ENCODE measurements around the gene ARHGAP15. TPM values are rescaled to one million over a fixed set of nuclear protein-coding genes. Genes with fewer than 3 reads are reported as not detected.

The ARHGAP15 gene
- total RNA-seq, 4 donors from 2014 or later = 3.4 to 9.3 (median 6.4) TPM

- Histone ChIP-seq H3K9me3 (no peaks in the 10 kb centered on the region), H3K27ac (no peak overlapping the region), H3K36me3 (no peaks in the 10 kb centered on the region), H3K27me3 (no peaks in the 10 kb centered on the region), H3K4me3 (no peak overlapping the region), H3K4me1 (no peaks in the 10 kb centered on the region)
- no peak for TF ChIP-seq POLR2AphosphoS5 (IDR thresholded peaks at IDR 0.05)
- no peak for TF ChIP-seq POLR2A (IDR thresholded peaks at IDR 0.05)
- no peak for TF ChIP-seq CTCF (IDR thresholded peaks at IDR 0.05)
- TF ChIP-seq EP300 (IDR thresholded peaks at IDR 0.05) = no peak
- ATAC-seq = no peak
- WGBS, 2 donors (ENCODE audit: low coverage in 1 of 2) = 69 to 92% methylated on average over 1 of the region's 1 CpG
Observed at GRCh38 chr2:143254110-143254509, 124.9 kb downstream of the ARHGAP15 start.

DNA sequence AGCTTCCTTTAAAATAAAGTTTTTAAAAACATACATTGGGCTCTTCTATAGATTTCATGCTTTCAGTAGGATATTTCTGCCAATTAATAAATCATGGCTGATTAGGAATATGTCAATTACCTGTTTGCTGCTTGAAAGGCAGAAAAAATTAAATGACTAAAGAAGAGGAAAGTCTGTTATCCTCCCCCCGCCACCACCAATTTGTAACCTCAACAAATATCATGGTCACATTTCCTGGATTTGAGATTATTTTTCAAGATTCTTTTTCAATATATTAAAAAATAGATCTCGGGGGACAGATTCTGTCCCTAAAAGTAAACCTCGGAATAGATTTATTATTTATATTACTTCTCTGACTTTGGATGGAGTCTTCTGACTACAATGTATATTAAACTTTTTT lies 125.9 kb downstream of the ARHGAP15 start:
- Histone ChIP-seq H3K9me3 (no peaks in the 10 kb centered on the region), H3K36me3 (no peaks in the 10 kb centered on the region), H3K4me3 (no peak overlapping the region), H3K27ac (no peak overlapping the region), H3K27me3 (no peaks in the 10 kb centered on the region), H3K4me1 (no peaks in the 10 kb centered on the region)
- no peak for ATAC-seq
- 76 to 92% methylated on average over 3 of the region's 3 CpGs for WGBS, 2 donors (ENCODE audit: low coverage in 1 of 2)
- TF ChIP-seq CTCF (IDR thresholded peaks at IDR 0.05) (no peak), POLR2A (IDR thresholded peaks at IDR 0.05) (no peak), POLR2AphosphoS5 (IDR thresholded peaks at IDR 0.05) (no peak), EP300 (IDR thresholded peaks at IDR 0.05) (no peak)

DNA sequence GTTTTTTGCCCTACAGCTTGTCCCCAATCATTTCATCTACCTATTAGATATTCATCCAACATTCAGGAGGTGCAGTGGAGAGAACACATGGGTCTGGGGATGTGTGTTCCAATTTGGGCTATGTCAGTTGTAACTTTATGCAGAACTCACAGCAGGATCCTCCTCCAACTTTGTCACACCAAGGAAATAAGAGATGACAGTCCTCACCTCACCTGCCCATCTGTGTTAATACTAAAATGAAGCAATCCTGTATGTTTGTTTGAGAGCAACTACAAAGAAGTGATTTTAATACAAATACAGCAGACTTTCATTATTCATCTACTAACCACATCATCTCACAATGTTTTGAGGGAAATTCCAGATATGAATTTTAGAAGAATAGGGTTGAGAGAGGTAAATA lies 126.7 kb downstream of the ARHGAP15 start:
- no peak for ATAC-seq
- Histone ChIP-seq H3K27me3 (no peaks in the 10 kb centered on the region), H3K4me1 (no peaks in the 10 kb centered on the region), H3K4me3 (no peak overlapping the region), H3K27ac (no peak overlapping the region), H3K36me3 (no peaks in the 10 kb centered on the region), H3K9me3 (no peaks in the 10 kb centered on the region)
- TF ChIP-seq POLR2AphosphoS5 (IDR thresholded peaks at IDR 0.05) (no peak), EP300 (IDR thresholded peaks at IDR 0.05) (no peak), POLR2A (IDR thresholded peaks at IDR 0.05) (no peak), CTCF (IDR thresholded peaks at IDR 0.05) (no peak)

GRCh38 chr2:143258126-143258892 lies 129.1 kb downstream of the ARHGAP15 start:
- no peaks in the 10 kb centered on the region for H3K4me1 ChIP-seq
- ATAC-seq = no peak
- no peak overlapping the region for H3K4me3 ChIP-seq
- WGBS, 2 donors (ENCODE audit: low coverage in 1 of 2) = 62 to 83% methylated on average over 2 to 3 of the region's 3 CpGs
- H3K9me3 ChIP-seq = no peaks in the 10 kb centered on the region
- no peaks in the 10 kb centered on the region for H3K36me3 ChIP-seq
- no peak overlapping the region for H3K27ac ChIP-seq
- H3K27me3 ChIP-seq = no peaks in the 10 kb centered on the region
- TF ChIP-seq POLR2A (IDR thresholded peaks at IDR 0.05) = no peak
- TF ChIP-seq EP300 (IDR thresholded peaks at IDR 0.05) = no peak
- no peak for TF ChIP-seq POLR2AphosphoS5 (IDR thresholded peaks at IDR 0.05)
- no peak for TF ChIP-seq CTCF (IDR thresholded peaks at IDR 0.05)

GRCh38 chr2:143259368-143259958 lies 130.2 kb downstream of the ARHGAP15 start:
- peak; percentile 58 for ATAC-seq
- H3K4me1 ChIP-seq = peaks cover 0 to 5% (median 0%) of the 10 kb centered on the region in 3 donors
- WGBS, 2 donors (ENCODE audit: low coverage in 1 of 2) = 7 to 10% methylated on average over 5 of the region's 5 CpGs
- peak; percentile 58 to 81 (median 62) for TF ChIP-seq CTCF (IDR thresholded peaks at IDR 0.05)
- TF ChIP-seq POLR2A (IDR thresholded peaks at IDR 0.05) = no peak
- H3K27ac ChIP-seq = no peak overlapping the region
- no peak overlapping the region for H3K4me3 ChIP-seq
- H3K36me3 ChIP-seq = no peaks in the 10 kb centered on the region
- H3K9me3 ChIP-seq = no peaks in the 10 kb centered on the region
- H3K27me3 ChIP-seq = no peaks in the 10 kb centered on the region

All from gastroesophageal sphincter (tissue), 4 donors.